ENCODE measurements around the gene JMJD1C.

DNA sequence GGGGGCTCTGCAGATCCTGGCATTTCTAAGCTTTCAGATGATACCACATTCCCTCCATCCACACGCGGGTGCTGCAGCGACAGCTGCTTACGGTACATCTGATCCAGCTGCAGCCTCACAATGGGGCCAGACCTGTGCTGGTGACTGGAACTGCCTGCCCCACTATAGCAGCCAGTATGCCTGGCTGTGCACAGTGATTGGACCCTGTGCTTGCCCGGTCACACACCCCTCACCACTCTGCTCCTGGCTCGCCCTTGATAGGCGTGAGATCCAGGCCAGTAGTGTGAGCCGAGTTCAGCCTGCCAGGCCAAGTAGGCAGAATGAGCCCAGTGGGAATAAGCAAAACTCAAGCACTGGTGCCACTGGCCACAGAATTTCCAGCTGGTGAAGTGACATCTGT is 167.8 kb downstream of the JMJD1C start:
- TF ChIP-seq, protein P1, sequence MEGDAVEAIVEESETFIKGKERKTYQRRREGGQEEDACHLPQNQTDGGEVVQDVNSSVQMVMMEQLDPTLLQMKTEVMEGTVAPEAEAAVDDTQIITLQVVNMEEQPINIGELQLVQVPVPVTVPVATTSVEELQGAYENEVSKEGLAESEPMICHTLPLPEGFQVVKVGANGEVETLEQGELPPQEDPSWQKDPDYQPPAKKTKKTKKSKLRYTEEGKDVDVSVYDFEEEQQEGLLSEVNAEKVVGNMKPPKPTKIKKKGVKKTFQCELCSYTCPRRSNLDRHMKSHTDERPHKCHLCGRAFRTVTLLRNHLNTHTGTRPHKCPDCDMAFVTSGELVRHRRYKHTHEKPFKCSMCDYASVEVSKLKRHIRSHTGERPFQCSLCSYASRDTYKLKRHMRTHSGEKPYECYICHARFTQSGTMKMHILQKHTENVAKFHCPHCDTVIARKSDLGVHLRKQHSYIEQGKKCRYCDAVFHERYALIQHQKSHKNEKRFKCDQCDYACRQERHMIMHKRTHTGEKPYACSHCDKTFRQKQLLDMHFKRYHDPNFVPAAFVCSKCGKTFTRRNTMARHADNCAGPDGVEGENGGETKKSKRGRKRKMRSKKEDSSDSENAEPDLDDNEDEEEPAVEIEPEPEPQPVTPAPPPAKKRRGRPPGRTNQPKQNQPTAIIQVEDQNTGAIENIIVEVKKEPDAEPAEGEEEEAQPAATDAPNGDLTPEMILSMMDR (IDR thresholded peaks at IDR 0.05; ENCODE audit: low read depth, low read length, poor library complexity, severe bottlenecking) = no peak
- TF ChIP-seq EZH2phosphoT487 (IDR thresholded peaks at IDR 0.05; ENCODE audit: borderline replicate concordance, low read length) = no peak
